ENCODE data around the gene PDSS1. TPM values are rescaled to one million over a fixed set of nuclear protein-coding genes. Genes with fewer than 3 reads are reported as not detected.

The PDSS1 gene
- total and polyA plus RNA-seq, 4 donors = 8.3 to 16.8 (median 10.6) TPM

Small RNA genes lying within 50 kb of the gene (small RNA-seq; reads per million reads assigned to genes)
- not detected for gene RF00191 (ENCODE audit: low replicate concordance)
- gene RNU6-946P (ENCODE audit: low replicate concordance) = not detected

Other genes with a start within 250 kb of the PDSS1 start
- 10 to 100 TPM; 49.1 to 70.2 TPM for gene ABI1, start 163.3 kb downstream of the PDSS1 start, total RNA-seq
- gene ABI1, start 163.3 kb downstream of the PDSS1 start, polyA plus RNA-seq = 10 to 100 TPM; 25.1 to 41.6 TPM